Bronchial epithelial cell (primary cell): Measurements from ENCODE around the gene ABTB2. TPM values are rescaled to one million over a fixed set of nuclear protein-coding genes. Genes with fewer than 3 reads are reported as not detected.

Experiments
- DNase-seq: peaks from one replicate; pipeline ENCODE4 v3.0.0-alpha.2; 2010; ENCODE audit warnings: low read depth
- FAIRE-seq: peaks from 2 replicates; lab custom pipeline; 2011; peaks lifted over from hg19 to GRCh38; lab: Jason Lieb, UNC
- H3K27me3 ChIP-seq: 2 replicates; pipeline ENCODE4 v1.5.1; 2011; ENCODE audit warnings: low read length; ENCODE audit not compliant: control insufficient read depth, insufficient read depth
- H3K36me3 ChIP-seq: 2 replicates; pipeline ENCODE4 v1.5.1; 2011; ENCODE audit warnings: low read length; ENCODE audit not compliant: control insufficient read depth, insufficient read depth
- H3K4me3 ChIP-seq: 2 replicates; pipeline ENCODE4 v1.5.1; 2011; ENCODE audit warnings: mild to moderate bottlenecking, low read depth, low read length, control low read depth
- CTCF ChIP-seq: IDR thresholded peaks from 2 replicates; pipeline ENCODE4 v1.5.1; 2011; ENCODE audit warnings: mild to moderate bottlenecking, moderate library complexity, low read length, control low read depth, inconsistent platforms; ENCODE audit not compliant: insufficient read depth, severe bottlenecking
- total RNA-seq: library from RNA; depleted of rRNA; stranded (reverse); fragments of >200 nt; gene quantifications from 2 replicates; pipeline ENCODE4 v1.2.1, GENCODE V29; 2014

ABTB2 gene
- total RNA-seq, 1 donor from 2014 or later, result 0.53 TPM

- peaks cover 25% of the 10 kb centered on the region for H3K36me3 ChIP-seq
- DNase-seq (no peak), FAIRE-seq (no peak)
- H3K27me3 ChIP-seq, result no peaks in the 10 kb centered on the region
- no peak for TF ChIP-seq CTCF
- no peak overlapping the region for H3K4me3 ChIP-seq
Observed at GRCh38 chr11:34120651-34121050, 237.2 kb downstream of the ABTB2 start.

- no peak for DNase-seq
- TF ChIP-seq CTCF, result no peak
- FAIRE-seq, result no peak
- no peak overlapping the region for H3K4me3 ChIP-seq
- H3K36me3 ChIP-seq, result peaks cover 39% of the 10 kb centered on the region
- H3K27me3 ChIP-seq, result no peaks in the 10 kb centered on the region
Observed at GRCh38 chr11:34114471-34114870, 243.3 kb downstream of the ABTB2 start.

- DNase-seq, result no peak
- H3K36me3 ChIP-seq, result peaks cover 36% of the 10 kb centered on the region
- TF ChIP-seq CTCF, result no peak
- no peak overlapping the region for H3K4me3 ChIP-seq
- H3K27me3 ChIP-seq, result no peaks in the 10 kb centered on the region
- FAIRE-seq, result no peak
Observed at GRCh38 chr11:34114014-34114413, 243.8 kb downstream of the ABTB2 start.

GRCh38 chr11:34111722-34112270, 246.0 kb downstream of the ABTB2 start:
- FAIRE-seq (no peak), DNase-seq (no peak)
- TF ChIP-seq CTCF, result no peak
- no peak overlapping the region for H3K4me3 ChIP-seq
- peaks cover 27% of the 10 kb centered on the region for H3K36me3 ChIP-seq
- no peaks in the 10 kb centered on the region for H3K27me3 ChIP-seq

GRCh38 chr11:34105957-34106504, 251.8 kb downstream of the ABTB2 start:
- peak overlapping the region; percentile 66 for H3K4me3 ChIP-seq
- FAIRE-seq (no peak), DNase-seq (peak; percentile 14)
- TF ChIP-seq CTCF, result no peak
- H3K36me3 ChIP-seq, result peaks cover 9% of the 10 kb centered on the region
- no peaks in the 10 kb centered on the region for H3K27me3 ChIP-seq
